ENCODE results near the gene ULK4.
A peak's percentile ranks its signal among the peaks of the same experiment; 100 is the strongest.

The ULK4 gene

DNA sequence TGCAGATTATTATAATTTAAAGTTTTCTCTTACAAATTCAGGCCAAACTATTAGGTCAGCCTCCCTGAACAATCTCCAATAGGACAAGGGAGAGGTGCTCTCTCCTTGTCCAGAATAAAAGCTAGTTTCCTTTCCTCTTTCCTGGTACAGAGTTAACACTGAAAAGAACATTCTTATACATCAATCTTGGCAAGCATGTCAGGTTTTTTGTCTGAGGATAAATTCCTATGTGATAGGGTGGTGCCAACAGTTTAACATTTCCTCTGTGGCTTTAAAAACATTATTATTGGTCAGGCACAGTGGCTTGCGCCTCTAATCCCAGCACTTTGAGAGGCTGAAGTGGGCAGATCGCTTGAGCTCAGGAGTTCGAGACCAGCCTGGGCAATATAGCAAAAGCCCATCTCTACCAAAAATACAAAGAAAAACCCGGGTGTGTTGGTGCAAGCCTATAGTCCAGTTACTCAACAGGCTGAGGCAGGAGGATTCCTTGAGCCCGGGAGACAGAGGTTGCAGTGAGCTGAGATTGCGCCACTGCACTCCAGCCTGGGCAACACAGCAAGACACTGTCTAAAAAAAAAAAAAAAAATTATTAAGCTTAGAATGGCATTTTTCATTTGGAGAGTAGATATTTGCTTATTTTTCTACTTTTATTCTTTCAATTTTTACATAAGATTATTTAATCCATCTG lies 13.7 kb upstream of the ULK4 start:
- no peak for TF ChIP-seq ZNF274 (IDR thresholded peaks at IDR 0.05; ENCODE audit: low read depth, low read length)
- no peak overlapping the region for H3K4me3 ChIP-seq (ENCODE audit: low read length)

DNA sequence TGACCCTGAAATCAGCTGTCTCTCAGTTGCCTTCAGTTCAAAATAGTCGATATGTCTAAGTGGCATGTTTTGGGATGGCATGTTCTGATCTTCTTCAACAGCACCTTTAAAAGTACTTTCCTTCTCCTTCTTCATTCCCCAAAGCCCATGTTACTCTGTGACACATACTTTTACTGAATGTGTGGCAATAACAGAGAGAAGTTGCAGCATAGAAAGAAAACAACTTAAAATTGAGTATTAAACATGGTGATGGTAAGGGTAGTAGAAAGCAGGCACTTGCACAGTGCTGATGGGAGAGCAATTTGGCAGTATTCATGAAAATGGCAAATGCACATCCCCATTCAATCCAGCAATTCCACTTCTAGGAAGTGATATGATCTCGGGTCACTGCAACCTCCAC lies 12.3 kb upstream of the ULK4 start:
- no peak overlapping the region for H3K4me3 ChIP-seq (ENCODE audit: low read length)
- TF ChIP-seq ZNF274 (IDR thresholded peaks at IDR 0.05; ENCODE audit: low read depth, low read length), result no peak

DNA sequence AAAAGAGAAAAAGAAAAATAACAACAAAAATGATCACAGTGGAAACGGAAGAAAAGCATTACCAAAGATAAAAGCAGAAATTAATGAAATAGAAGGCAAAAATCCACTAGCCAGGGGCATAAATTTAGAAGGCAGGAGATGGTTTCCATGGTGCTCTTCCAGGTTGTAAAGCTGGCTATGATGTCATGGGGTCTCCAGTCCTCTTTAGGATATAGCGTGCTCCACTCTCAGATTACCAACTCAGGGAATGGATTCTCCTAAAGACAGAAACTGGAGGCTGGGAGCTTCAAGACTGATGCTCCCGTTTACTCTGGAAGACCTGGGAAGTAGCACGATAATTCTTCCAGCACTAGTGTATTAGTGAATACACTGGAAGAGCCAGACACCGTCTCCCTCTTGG lies 10.9 kb upstream of the ULK4 start:
- H3K4me3 ChIP-seq (ENCODE audit: low read length), result no peak overlapping the region
- no peak for TF ChIP-seq ZNF274 (IDR thresholded peaks at IDR 0.05; ENCODE audit: low read depth, low read length)

DNA sequence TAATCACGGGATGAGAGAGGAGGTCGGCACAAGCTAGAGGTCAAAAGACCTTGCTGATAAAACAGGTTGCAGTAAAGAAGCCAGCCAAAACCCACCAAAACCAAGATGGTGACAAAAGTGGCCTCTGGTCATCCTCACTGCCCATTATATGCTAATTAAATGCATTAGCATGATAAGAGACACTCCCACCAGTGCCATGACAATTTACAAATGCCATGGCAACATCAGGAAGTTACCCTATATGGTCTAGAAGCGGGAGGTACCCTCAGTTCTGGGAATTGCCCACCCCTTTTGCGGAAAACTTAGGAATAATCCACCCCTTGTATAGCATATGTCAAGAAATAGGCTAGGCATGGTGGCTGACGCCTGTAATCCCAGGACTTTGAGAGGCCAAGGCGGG lies 4.3 kb upstream of the ULK4 start:
- TF ChIP-seq ZNF274 (IDR thresholded peaks at IDR 0.05; ENCODE audit: low read depth, low read length), result no peak
- no peak overlapping the region for H3K4me3 ChIP-seq (ENCODE audit: low read length)

DNA sequence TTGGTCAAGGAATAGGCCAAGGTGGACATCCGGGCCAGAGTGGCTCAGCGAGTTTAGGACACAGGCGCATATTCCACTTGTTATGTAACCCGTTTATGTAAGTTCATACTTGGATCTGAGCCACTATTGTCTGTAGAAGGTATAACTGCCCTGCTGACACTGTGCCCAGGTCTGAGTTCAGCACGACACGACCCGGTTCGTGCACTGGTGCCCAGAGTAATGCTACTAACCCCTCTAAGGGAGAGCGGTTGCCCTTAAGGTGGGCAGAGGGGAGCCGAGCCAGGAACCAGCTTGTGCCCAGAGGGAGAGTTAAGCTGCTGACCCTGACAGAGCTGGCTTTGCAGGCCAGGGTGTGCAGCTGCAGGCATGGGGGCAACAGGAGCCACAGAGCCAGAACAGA lies 1.9 kb upstream of the ULK4 start:
- no peak for TF ChIP-seq ZNF274 (IDR thresholded peaks at IDR 0.05; ENCODE audit: low read depth, low read length)
- no peak overlapping the region for H3K4me3 ChIP-seq (ENCODE audit: low read length)

DNA sequence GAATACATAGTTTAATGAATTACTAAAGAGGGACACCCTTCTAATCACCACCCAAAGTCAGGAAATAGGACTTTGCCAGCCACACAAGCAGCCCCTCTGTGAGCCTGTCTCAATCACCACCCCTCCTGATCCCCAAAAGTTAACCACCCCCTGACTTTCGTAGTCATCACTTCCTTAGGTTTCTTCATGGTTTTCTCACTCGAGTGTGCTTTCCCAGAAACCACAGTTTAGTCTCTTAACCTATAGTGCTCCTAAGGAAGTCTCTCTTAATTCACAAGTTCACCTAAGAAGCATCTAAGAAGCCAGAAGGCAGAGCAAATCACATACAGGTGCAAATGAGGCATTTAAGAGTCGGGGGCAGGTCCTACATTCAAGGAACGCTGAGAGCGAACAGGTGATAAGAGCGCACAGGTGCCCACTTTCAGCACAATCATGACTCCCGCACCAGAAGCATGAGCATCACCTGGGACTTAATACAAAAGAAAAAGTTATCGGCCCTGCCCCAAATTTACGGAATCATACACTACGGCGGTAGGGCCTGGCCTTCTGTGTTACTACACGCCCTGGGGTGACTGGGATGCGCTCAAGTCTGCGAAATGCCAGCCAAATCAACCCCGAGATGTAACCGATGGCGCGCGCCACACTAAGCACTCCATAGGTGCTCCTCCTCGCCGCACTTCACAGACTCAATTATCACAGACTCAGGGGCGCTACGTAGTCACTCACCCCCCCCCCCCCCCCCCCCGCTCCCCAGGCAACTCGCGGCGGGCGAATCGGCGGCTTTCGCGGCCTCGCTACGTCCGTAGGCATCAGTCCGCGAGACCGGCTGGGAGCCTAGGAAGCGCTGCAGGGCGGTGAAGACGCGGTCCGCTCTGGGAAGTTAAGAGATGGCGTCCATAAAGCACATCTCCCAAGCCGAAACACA lies 815 bp downstream of the ULK4 start:
- TF ChIP-seq ZNF274 (IDR thresholded peaks at IDR 0.05; ENCODE audit: low read depth, low read length), result no peak
- peak overlapping the region; percentile 79 for H3K4me3 ChIP-seq (ENCODE audit: low read length)

DNA sequence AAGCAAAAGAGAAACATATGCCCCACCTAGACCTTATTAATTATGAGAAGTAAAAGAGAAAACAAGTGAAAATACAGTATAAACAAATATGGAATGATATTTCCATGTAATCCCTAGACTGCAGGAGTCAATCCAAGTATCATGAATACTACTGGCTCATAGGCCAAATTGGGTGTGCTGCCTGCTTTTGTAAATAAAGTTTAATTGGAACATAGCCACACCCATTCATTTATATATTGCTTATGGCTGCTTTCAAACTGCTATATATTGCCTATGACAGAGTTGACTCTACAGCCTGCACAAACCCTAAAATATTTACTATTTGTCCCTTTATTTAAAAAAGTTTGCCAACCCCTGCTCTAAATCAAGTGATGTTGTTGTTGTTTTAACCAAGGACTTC lies 5.3 kb downstream of the ULK4 start:
- no peak overlapping the region for H3K4me3 ChIP-seq (ENCODE audit: low read length)
- no peak for TF ChIP-seq ZNF274 (IDR thresholded peaks at IDR 0.05; ENCODE audit: low read depth, low read length)

DNA sequence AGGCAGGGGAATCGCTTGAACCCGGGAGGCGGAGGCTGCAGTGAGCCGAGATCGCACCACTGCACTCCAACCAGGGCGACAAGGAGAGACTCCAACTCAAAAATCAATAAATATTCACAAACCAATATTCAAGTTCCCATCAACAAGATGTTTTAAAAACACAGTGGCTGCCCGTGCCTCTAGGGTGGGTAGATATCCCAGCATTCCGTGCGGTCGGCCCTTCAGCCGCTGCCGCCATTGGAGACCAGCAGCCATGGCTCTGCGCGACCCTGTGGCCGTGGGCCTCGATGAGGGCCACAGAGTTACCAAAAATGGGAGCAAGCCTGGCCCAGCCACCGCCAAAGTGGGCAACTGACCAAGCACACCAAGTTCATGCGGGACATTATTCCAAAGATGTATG lies 6.7 kb downstream of the ULK4 start:
- no peak for TF ChIP-seq ZNF274 (IDR thresholded peaks at IDR 0.05; ENCODE audit: low read depth, low read length)
- H3K4me3 ChIP-seq (ENCODE audit: low read length), result no peak overlapping the region

DNA sequence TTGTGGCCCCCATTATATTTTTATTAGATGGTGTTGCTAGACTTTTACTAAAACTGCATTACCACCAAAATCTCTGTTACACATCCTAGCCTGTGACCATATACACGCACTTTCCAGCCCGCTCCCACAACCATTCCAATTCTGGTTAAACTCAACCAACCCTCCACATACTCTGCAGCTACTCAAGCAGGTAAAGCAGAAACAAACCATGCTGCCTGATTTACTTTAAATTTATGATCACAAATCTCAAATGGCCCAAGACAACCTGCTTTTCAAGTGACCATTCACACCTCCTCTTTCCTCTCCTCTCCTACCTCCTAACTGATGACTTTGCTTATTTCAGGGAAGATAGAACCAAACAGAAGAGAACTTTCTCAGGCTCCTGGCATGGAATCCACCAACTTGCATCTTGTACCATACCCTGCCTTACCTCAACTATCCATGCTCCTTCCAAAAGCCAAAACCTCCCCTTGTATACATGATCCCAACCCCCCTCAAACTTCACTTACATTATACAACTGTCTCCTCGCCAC lies 18.5 kb downstream of the ULK4 start:
- TF ChIP-seq ZNF274 (IDR thresholded peaks at IDR 0.05; ENCODE audit: low read depth, low read length), result no peak
- H3K4me3 ChIP-seq (ENCODE audit: low read length), result no peak overlapping the region

DNA sequence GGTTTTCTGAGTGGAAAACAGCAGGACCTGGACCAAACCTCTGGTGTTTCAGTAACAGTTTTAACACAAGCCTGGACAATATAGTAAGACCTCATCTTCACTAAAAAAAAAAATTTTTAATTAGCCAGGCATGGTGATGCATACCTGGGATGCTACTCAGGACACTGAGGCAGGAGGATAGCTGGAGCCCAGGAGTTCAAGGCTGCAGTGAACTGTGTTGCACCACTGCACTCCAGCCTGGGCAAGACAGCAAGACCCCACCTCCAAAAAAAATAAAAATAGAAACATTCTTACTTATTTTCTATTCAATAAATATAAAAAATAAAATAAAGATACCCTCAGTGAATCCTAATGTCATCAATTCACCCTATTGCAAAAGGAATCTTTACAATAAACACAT lies 21.5 kb downstream of the ULK4 start:
- no peak overlapping the region for H3K4me3 ChIP-seq (ENCODE audit: low read length)
- no peak for TF ChIP-seq ZNF274 (IDR thresholded peaks at IDR 0.05; ENCODE audit: low read depth, low read length)

DNA sequence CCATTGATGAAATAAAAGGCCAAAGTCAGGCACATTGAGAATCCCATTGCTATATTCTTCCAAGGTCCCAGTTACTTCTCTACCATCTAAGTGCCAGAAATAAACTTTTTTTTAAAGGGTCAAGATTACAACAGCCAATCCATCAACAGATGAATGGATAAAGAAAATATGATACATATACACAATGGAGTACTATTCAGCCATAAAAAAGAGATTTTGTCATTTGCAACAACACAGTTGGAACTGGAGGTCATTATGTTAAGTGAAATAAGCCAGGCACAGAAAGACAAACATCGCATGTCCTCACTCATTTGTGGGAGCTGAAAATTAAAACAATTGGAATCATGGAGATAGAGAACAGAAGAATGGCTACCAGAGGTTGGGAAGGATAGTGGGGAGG lies 25.5 kb downstream of the ULK4 start:
- no peak for TF ChIP-seq ZNF274 (IDR thresholded peaks at IDR 0.05; ENCODE audit: low read depth, low read length)
- no peak overlapping the region for H3K4me3 ChIP-seq (ENCODE audit: low read length)

DNA sequence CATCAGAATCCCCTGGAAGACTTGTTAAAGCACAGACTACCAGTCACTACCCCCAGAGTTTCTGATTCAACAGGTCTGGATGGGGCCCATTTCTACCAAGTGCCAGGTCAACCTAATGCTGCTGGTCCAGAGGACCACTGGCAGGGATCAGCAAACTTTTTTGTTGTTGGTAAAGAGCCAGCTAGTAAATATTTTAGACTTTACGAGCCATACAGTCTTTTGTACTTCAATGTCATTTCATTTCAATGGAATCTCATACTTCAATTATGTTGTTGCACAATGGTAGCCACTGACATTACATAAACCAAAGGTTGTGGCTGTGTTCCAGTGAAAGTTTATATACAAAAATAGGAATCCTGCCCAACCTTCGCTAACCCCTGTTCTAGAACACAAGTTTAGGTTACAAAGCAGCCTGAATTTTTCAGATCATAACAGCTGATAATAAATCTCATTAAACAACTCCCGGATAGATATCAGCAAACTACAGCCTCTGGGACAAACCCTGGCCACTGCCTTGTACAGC lies 28.7 kb downstream of the ULK4 start:
- no peak overlapping the region for H3K4me3 ChIP-seq (ENCODE audit: low read length)
- no peak for TF ChIP-seq ZNF274 (IDR thresholded peaks at IDR 0.05; ENCODE audit: low read depth, low read length)

DNA sequence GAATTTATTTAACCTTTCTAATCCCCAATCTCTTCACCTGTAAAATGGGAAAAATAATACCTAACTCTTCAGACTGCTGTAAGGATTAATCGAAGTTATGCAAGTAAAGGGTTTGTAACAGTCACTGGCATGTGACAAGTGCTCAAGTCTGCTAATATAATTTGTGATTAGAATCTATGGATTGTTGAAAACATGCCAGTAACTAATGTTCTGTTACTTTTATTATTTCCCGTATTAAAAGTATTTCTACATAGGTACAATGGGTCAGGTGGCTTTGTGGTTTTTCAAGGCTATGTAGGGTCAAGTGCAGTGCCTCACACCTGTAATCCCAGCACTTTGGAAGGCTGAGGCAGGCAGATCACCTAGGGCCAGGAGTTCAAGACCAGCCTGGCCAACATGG lies 29.4 kb downstream of the ULK4 start:
- no peak for TF ChIP-seq ZNF274 (IDR thresholded peaks at IDR 0.05; ENCODE audit: low read depth, low read length)

DNA sequence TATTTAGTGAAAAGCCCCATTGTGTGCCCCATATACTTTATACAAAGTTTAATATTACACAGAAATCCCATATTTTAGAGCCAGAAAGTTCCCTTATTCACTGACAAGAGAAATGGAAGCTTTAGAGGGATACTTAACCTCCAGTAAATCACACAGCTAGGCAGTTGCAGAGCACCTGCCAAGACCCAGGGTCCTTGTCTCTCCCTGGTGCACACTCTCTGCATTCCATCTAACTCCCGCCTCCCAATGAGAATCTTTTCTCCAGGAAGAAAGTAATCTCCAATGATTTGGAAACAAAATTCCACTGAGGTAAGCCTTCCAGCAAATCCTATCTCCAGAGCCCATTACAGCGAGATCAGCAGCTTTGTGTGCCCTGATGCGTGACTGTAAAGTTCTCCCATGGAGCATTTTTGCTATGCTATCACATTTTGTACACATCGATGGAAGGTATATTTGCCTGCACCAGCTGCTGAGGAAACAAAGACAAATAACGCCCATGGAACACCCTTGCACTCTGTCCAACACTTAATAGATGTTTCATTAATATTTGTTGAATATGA lies 41.4 kb downstream of the ULK4 start:
- no peak for TF ChIP-seq ZNF274 (IDR thresholded peaks at IDR 0.05; ENCODE audit: low read depth, low read length)
- no peak overlapping the region for H3K4me3 ChIP-seq (ENCODE audit: low read length)

More for the DNA sequence above, 29.4 kb downstream of the ULK4 start:
- H3K4me3 ChIP-seq (ENCODE audit: low read length), result no peak overlapping the region

Data from GM08714 (cell line).